Hepatocyte (in vitro differentiated cells): ENCODE data around the gene VCP.

Experiments
- CTCF ChIP-seq: fragments of 200-600 bp; sonication (generic); IDR thresholded peaks from 2 replicates; pipeline ENCODE4 v1.5.1; 2016; ENCODE audit warnings: antibody characterized with exemption, mild to moderate bottlenecking; ENCODE audit not compliant: poor library complexity
- EZH2 ChIP-seq: fragments of 200-600 bp; sonication (generic); IDR thresholded peaks from 2 replicates; pipeline ENCODE4 v1.6.1; 2016; ENCODE audit warnings: antibody characterized with exemption, mild to moderate bottlenecking, borderline replicate concordance
- EZH2phosphoT487 ChIP-seq: fragments of 200-600 bp; sonication (generic); IDR thresholded peaks from one replicate; pipeline ENCODE4 v1.6.1; 2018; ENCODE audit warnings: antibody characterized with exemption, mild to moderate bottlenecking, low read depth, moderate library complexity; ENCODE audit not compliant: unreplicated experiment, severe bottlenecking

GRCh38 chr9:35057271-35057620 is 15.2 kb downstream of the VCP start:
- TF ChIP-seq EZH2 (no peak), CTCF (no peak), EZH2phosphoT487 (no peak)
